ENCODE results near the gene ZNF407. TPM values are rescaled to one million over a fixed set of nuclear protein-coding genes. Genes with fewer than 3 reads are reported as not detected.

Gene ZNF407
- total and polyA plus RNA-seq, 4 donors = 2.8 to 34.9 (median 9.5) TPM

GRCh38 chr18:74635224-74635975 is 37.7 kb downstream of the ZNF407 start:
- TF ChIP-seq, protein P1, sequence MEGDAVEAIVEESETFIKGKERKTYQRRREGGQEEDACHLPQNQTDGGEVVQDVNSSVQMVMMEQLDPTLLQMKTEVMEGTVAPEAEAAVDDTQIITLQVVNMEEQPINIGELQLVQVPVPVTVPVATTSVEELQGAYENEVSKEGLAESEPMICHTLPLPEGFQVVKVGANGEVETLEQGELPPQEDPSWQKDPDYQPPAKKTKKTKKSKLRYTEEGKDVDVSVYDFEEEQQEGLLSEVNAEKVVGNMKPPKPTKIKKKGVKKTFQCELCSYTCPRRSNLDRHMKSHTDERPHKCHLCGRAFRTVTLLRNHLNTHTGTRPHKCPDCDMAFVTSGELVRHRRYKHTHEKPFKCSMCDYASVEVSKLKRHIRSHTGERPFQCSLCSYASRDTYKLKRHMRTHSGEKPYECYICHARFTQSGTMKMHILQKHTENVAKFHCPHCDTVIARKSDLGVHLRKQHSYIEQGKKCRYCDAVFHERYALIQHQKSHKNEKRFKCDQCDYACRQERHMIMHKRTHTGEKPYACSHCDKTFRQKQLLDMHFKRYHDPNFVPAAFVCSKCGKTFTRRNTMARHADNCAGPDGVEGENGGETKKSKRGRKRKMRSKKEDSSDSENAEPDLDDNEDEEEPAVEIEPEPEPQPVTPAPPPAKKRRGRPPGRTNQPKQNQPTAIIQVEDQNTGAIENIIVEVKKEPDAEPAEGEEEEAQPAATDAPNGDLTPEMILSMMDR (IDR thresholded peaks at IDR 0.05; ENCODE audit: control extremely low read depth, extremely low read depth) = no peak
- WGBS, 2 donors = 86 to 92% methylated on average over 15 of the region's 15 CpGs
- H3K27ac ChIP-seq (ENCODE audit: low read depth in 1 of 2, low read length in 1 of 2) = no peak overlapping the region
- no peak overlapping the region for H3K9ac ChIP-seq (ENCODE audit: insufficient read depth in 1 of 2, low read length in 2 of 2)
- peaks cover 8 to 33% (median 16%) of the 10 kb centered on the region in 4 donors for H3K36me3 ChIP-seq (ENCODE audit: control insufficient read depth in 4 of 4, insufficient read depth in 4 of 4, low read length in 4 of 4)
- no peaks in the 10 kb centered on the region for H3K9me3 ChIP-seq (ENCODE audit: control insufficient read depth in 4 of 4, insufficient read depth in 3 of 4, low read length in 3 of 4)
- peaks cover 0 to 2% (median 0%) of the 10 kb centered on the region in 5 donors for H3K4me1 ChIP-seq (ENCODE audit: control insufficient read depth in 5 of 5, insufficient read depth in 5 of 5, low read length in 5 of 5)
- ATAC-seq (ENCODE audit: insufficient read depth, low FRiP score) = no peak
- no peaks in the 10 kb centered on the region for H3K27me3 ChIP-seq (ENCODE audit: control insufficient read depth in 3 of 3, insufficient read depth in 3 of 3, low read length in 2 of 3)
- peak in 1 of 3 donors; percentile 28 for DNase-seq
- no peak overlapping the region for H3K4me3 ChIP-seq

DNA sequence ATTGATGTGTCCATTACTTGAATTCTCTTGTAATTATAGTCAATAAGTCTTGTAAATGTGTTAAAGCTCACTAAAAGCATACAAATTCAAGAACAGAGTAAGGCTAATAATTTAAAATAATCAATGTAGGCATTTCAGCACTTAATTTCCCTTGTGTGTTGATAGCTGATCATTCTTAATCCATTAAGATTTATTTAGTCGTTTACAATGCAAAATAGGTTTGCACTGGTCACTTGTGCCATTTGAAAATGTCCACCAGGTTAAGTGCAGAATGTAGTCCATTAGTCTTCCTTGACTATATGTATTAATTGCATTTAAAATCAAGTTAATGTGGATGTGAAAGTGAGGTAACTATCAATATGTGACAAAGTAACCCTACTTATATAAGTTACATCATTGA is 39.4 kb downstream of the ZNF407 start:
- TF ChIP-seq, protein P1 (IDR thresholded peaks at IDR 0.05; ENCODE audit: control extremely low read depth, extremely low read depth) = no peak
- H3K9me3 ChIP-seq (ENCODE audit: control insufficient read depth in 4 of 4, insufficient read depth in 3 of 4, low read length in 3 of 4) = no peaks in the 10 kb centered on the region
- 93 to 96% methylated on average over 1 of the region's 1 CpG for whole genome bisulfite sequencing, 2 donors
- H3K27me3 ChIP-seq (ENCODE audit: control insufficient read depth in 3 of 3, insufficient read depth in 3 of 3, low read length in 2 of 3) = no peaks in the 10 kb centered on the region
- H3K36me3 ChIP-seq (ENCODE audit: control insufficient read depth in 4 of 4, insufficient read depth in 4 of 4, low read length in 4 of 4) = peaks cover 8 to 30% (median 17%) of the 10 kb centered on the region in 4 donors
- peaks cover 0 to 2% (median 0%) of the 10 kb centered on the region in 5 donors for H3K4me1 ChIP-seq (ENCODE audit: control insufficient read depth in 5 of 5, insufficient read depth in 5 of 5, low read length in 5 of 5)
- no peak overlapping the region for H3K9ac ChIP-seq (ENCODE audit: insufficient read depth in 1 of 2, low read length in 2 of 2)
- H3K27ac ChIP-seq (ENCODE audit: low read depth in 1 of 2, low read length in 1 of 2) = no peak overlapping the region
- no peak overlapping the region for H3K4me3 ChIP-seq
- ATAC-seq (ENCODE audit: insufficient read depth, low FRiP score) (no peak), DNase-seq (no peak)

DNA sequence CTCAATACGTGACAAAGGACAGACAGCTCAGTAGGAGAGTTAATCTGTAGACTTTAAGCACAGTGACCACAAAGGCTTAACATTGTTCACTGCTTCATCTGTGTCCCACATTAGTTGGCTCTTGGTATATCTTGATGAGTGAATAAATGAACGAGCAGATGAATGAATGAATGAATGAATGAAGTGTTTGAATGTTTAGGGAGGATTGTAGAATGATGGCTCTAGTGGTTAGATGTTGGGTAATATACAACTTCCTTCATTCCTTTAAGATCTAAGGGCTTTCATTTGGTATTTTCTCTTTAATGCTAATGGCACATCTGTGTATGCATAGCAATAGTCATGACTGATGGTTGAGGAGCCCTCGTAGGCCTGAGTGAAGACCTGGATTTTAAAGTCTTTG is 40.5 kb downstream of the ZNF407 start:
- ATAC-seq (ENCODE audit: insufficient read depth, low FRiP score) (no peak), DNase-seq (no peak)
- H3K4me3 ChIP-seq = no peak overlapping the region
- H3K9ac ChIP-seq (ENCODE audit: insufficient read depth in 1 of 2, low read length in 2 of 2) = no peak overlapping the region
- no peaks in the 10 kb centered on the region for H3K27me3 ChIP-seq (ENCODE audit: control insufficient read depth in 3 of 3, insufficient read depth in 3 of 3, low read length in 2 of 3)
- TF ChIP-seq, protein P1 (IDR thresholded peaks at IDR 0.05; ENCODE audit: control extremely low read depth, extremely low read depth) = no peak
- H3K27ac ChIP-seq (ENCODE audit: low read depth in 1 of 2, low read length in 1 of 2) = no peak overlapping the region
- no peaks in the 10 kb centered on the region for H3K9me3 ChIP-seq (ENCODE audit: control insufficient read depth in 4 of 4, insufficient read depth in 3 of 4, low read length in 3 of 4)
- H3K4me1 ChIP-seq (ENCODE audit: control insufficient read depth in 5 of 5, insufficient read depth in 5 of 5, low read length in 5 of 5) = no peaks in the 10 kb centered on the region
- WGBS, 2 donors = 85 to 87% methylated on average over 3 of the region's 3 CpGs
- H3K36me3 ChIP-seq (ENCODE audit: control insufficient read depth in 4 of 4, insufficient read depth in 4 of 4, low read length in 4 of 4) = peaks cover 4 to 23% (median 13%) of the 10 kb centered on the region in 4 donors
